Ishikawa (cell line): Measurements from ENCODE around the gene CNTNAP2.

ENCODE experiments used
- CREB1 ChIP-seq: IDR thresholded peaks from 2 replicates; pipeline ENCODE4 v1.6.1; 2012; ENCODE audit warnings: low read depth
- EP300 ChIP-seq: IDR thresholded peaks from 2 replicates; pipeline ENCODE4 v1.6.1; 2012; ENCODE audit warnings: borderline replicate concordance
- FOXM1 ChIP-seq: IDR thresholded peaks from 2 replicates; pipeline ENCODE4 v1.6.1; 2012; ENCODE audit warnings: low read depth, borderline replicate concordance
- NFIC ChIP-seq: IDR thresholded peaks from 2 replicates; pipeline ENCODE4 v1.6.1; 2012
- RAD21 ChIP-seq: IDR thresholded peaks from 2 replicates; pipeline ENCODE4 v1.6.1; 2012; ENCODE audit warnings: low read depth
- REST ChIP-seq: IDR thresholded peaks from 2 replicates; pipeline ENCODE4 v1.6.1; 2012; ENCODE audit warnings: low read depth, mild to moderate bottlenecking
- TAF1 ChIP-seq: IDR thresholded peaks from 2 replicates; pipeline ENCODE4 v1.6.1; 2012; ENCODE audit warnings: low read depth, mild to moderate bottlenecking
- YY1 ChIP-seq: IDR thresholded peaks from 2 replicates; pipeline ENCODE4 v1.6.1; 2012; ENCODE audit warnings: low read depth
- ZBTB7A ChIP-seq: IDR thresholded peaks from 2 replicates; pipeline ENCODE4 v1.6.1; 2012; ENCODE audit warnings: low read depth

DNA sequence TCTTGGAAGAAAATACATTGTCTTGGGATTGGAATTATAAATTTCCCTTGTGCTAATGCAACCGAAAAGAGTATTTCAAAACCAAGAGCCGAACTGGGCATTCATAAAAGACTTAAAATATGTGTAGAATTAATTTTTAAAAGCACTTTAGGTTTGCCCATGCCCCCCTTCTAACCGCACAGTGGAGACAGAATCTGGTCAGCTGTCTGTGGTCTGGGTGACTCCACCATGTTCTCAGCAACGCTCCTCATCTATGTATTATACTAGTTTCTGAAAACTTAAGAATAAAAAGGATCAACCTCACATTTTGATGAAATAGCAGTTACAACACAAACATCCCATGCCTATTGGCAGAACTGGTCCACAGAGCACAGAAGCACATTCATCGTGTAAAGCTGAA, 2281.4 kb downstream of the CNTNAP2 start:
- TF ChIP-seq REST = no peak
- TF ChIP-seq TAF1 = no peak
- no peak for TF ChIP-seq CREB1
- no peak for TF ChIP-seq NFIC
- TF ChIP-seq FOXM1 = no peak
- TF ChIP-seq EP300 = no peak
- no peak for TF ChIP-seq YY1
- no peak for TF ChIP-seq RAD21
- TF ChIP-seq ZBTB7A = no peak
